HG03571 (cell line): ENCODE data around the gene ANKRD33.

Experiments
- ATAC-seq: cut with Tn5 transposase; IDR thresholded peaks from one replicate; pipeline ENCODE4 v1.9.1; 2021; ENCODE audit not compliant: unreplicated experiment

The ANKRD33 gene

GRCh38 chr12:51855586-51856428 is 32.1 kb upstream of the ANKRD33 start:
- no peak for ATAC-seq

DNA sequence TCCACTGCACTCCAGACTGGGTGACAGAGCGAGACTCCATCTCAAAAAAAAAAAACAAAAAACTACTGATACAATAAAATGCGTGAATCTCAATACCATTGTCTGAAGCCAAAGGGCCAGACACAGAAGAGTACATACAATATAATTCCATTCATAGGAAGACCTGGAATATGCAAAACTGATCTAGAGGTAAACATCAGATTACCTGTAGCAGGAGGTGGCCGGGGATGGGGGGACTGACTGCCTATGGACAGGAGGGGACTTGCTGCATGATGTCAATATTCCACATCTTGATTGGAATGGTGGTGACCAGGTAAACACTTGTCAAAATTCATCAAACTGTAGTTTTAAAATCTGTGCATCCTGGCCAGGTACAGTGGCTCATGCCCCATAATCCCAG is 26.9 kb upstream of the ANKRD33 start:
- no peak for ATAC-seq

- no peak for ATAC-seq
Measured at GRCh38 chr12:51862947-51863346, 25.0 kb upstream of the ANKRD33 start.

DNA sequence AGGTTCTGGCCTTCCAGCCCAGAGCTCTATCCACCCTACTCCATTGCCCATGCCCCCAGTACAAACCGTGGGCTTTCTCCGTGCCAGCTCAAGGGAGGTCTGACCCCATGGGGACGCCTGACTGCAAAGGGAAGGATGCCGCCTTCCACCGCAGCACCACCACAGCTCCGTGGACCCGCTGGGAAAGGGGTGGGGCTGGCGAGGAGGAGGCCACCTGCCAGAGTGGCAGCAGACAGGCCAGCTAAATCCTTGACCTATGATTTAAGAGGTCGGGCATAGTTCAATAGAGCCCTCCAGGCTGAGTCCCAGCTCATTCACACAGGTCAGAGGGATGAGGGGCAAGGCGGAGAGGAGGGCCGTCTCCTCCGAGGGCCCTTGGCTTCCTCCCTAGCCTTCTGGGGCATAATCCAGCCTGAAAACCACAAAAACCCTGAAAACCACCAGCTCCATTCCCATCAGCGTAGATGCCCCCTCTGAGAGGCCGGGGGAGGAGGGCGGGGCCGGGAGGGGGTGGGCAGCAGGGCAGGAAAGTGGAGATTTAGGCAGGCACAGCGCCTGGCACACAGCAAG is 24.5 kb upstream of the ANKRD33 start:
- ATAC-seq = no peak

DNA sequence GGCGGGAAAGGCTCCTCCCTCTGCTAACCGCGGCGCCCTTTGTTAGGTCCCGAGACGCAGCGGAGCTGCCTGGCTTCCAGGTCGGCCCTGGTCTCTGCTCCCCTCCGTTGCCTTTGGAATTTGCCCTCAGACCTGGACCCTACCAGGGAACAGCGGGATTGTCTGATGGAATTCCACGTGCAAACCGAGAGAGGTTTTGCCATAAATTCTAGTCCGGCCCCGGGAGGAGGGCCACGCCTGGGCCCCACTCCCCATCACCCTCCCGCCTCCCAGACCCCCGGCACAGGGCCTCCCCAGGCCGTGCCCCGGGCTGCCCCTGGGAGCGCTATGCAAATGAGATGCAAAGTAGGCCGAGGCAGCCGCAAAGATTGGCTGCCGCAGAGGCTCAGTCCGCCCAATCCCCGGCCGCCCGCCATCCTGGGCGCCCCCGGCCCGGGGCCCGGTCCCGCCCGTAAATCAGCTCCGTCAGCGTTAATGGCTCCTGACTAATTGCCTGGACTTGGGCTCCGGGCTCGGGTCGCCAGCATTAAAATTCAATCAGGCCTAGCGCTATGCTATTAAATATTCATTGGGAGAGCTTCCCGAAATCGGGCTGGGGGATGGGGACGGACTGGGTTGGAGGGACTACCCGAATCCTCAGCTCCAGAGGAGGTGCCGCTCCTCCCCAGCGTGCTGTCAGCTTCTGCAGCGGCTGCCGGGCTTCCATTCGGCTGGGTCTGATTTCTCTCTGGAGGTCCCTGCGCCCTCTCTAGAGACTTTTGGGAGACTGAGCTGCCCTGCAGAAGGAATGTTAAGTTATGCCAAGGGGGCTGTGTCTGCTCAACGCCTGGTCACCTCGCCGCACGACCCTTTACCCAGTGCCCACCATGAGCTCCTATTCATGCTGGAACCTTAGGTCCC is 23.7 kb upstream of the ANKRD33 start:
- no peak for ATAC-seq

DNA sequence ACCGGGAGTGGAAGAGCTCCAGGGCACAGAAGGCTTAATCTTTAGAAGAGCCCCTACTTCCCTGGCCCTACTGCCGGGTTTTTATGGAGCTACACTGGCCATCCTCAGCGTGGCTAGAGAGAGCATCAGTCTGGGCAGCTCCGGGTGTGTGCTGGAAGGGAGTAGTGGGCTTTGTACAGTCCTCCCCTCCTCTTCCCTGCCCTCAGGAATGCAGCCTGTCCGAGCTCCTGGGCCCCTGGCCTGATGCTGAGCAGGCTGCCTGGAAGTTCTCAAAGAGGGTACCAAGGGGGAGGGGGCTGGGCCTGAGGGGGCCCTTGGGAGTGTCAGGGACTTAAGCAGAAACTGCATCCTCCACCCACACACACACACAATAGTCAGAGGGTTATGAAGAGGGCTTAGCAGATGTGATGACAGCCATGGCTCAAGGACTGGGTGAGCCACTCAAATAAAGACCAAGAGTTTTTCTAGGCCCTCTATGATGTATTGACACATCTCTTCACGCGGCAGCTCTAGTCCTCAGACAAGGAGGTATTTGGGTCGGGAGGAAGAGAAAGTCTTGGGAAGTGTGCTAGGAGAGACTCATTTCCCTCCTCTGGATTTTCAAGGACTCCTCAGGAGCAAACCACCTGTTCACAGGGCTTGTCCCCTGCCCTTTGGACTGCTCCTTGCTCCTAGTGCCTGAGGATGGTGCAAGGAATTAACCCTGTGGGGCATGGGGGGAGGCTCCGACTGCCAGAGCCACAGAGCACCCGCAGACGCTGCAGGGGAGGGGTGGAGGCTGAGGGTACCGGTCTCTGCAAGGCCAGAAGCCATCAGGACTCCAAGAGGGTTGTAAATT is 22.9 kb upstream of the ANKRD33 start:
- ATAC-seq = no peak

DNA sequence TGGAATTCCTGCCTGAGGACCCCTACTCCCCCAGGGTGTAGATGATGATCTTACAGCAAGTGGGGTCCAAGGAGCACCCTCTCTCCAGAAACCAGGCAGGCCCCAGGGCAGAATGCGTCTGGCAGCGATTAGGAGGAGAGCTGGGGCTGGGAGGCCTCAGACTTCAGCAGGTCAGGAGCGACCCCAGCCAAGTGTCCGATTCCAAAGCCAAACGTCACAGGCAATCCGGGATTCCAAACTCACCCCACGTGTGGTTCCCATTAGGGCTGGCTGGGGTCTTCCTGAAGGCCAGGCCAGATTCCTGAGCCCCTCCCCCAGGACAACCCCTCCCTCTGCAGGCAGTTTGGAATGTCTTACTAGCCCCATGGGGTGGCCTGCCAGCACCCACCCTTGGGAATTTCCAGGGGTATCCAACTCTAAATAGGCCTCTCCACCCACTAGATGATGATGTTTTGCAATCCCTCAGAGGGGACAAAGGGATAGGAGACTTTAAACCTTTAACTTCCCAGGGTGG is 22.1 kb upstream of the ANKRD33 start:
- no peak for ATAC-seq

DNA sequence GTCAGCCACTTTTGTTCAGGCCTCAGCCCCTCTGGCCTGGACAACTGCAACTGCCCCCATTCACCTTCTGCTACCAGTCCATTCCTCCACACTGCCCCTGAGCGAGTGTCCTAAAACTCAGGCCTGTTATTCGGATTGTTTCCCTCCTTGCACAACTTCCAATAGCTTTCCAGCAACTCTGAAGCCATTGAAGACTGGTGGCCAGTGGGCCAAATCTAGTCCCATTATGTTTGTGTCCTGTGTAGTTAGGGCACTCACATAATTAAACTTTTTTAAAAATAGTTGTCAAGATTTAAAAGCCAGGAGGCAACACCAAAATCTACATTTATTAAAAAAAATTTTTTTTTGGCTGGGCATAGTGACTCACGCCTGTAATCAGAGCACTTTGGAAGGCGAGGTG is 21.6 kb upstream of the ANKRD33 start:
- ATAC-seq = no peak

GRCh38 chr12:51866762-51867161 is 21.1 kb upstream of the ANKRD33 start:
- ATAC-seq = no peak

- no peak for ATAC-seq
Measured at GRCh38 chr12:51867371-51867770, 20.5 kb upstream of the ANKRD33 start.

DNA sequence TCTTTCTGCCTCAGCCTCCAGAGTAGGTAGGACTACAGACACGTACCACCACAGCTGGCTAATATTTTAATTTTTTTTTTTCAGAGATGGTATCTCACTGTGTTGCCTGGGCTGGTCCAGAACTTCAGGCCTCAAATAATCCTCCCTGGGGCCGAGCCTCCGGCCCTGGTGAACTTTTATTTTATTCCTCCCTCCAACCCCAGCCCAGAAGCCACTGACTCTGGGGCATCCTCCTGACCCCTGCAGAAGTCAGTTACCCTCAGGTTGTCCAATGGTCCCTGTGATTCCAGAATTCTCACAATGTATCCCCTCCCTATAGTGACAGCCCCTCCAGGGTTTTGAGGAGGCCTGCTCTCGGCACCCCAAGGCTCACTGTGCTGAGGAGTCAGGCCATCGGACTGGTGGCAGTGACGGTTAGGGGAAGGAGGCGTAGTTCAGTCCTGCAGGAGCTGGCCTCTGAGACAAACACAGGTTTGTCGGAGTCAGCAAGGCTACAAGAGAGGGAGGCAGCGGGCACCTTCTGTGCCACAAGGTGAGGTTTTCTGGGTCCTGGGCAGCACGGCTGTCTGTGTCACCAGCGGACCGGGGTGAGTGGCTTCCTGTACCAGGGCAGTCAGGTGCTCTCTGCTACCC is 20.0 kb upstream of the ANKRD33 start:
- no peak for ATAC-seq

- no peak for ATAC-seq
Measured at GRCh38 chr12:51868821-51869495, 18.9 kb upstream of the ANKRD33 start.

GRCh38 chr12:51869496-51869865 is 18.4 kb upstream of the ANKRD33 start:
- ATAC-seq = no peak

DNA sequence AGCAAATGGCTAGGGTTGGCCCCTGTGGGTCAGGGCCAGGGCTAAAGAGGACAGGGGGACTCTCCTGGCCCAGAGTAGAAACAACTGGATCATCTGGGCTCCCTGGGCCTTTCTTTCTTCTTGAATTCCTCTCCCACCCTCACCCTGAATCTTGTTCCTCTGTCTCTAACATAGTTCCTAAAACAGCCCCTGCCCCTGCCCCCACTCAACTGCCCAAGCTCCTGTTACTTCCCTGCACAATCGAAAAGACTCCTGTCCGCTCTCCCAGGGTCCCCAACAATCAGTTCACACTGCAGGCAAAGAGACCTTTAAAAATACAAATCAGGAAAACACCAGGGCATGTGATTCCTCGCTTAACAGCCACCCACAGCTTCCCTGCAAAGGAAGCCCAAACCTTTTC is 18.0 kb upstream of the ANKRD33 start:
- no peak for ATAC-seq

- ATAC-seq = no peak
Measured at GRCh38 chr12:51870504-51870903, 17.4 kb upstream of the ANKRD33 start.

GRCh38 chr12:51871126-51871525 is 16.8 kb upstream of the ANKRD33 start:
- ATAC-seq = no peak

DNA sequence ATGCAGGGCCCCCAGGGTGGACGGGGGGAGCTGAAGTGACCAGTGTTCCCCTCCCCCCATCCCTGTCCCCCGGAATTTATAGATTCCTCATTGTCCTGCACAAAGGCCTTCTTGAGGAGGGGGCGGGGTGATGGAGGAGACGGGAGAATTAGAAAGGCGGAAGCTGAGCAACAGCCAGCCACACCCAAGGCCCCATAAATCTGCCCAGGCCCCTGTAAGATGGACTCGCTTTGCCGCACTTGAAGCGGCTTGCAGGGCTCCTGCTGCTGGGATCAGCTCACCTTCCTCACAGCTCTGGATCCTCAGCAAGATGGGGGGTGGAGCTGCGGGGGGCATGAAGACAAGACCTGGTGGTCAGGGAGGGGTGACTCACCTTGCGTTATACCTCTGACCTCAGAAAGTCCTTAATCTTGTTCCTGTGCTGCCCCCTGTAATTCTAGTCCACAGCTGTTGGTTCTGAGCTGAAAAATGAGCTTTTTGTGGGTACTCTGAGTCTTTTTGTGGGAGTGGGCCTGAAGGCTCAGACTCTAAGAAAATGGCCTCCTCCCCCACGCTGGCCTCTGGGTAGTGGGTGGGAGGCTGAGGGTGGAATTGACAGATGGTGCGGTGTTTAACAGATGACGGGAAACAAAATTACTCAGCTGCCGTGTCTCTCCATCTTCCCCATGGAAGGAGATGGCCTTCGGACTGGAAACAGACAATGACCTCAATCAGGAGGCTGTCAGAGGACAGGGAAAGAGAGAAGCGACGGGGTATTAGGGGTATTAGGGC is 15.8 kb upstream of the ANKRD33 start:
- no peak for ATAC-seq

- ATAC-seq = no peak
Measured at GRCh38 chr12:51872689-51872981, 15.3 kb upstream of the ANKRD33 start.
